Heart left ventricle (tissue), 16 donors: ENCODE data around the gene AGT. TPM values are rescaled to one million over a fixed set of nuclear protein-coding genes. Genes with fewer than 3 reads are reported as not detected.

Source experiments
- ATAC-seq, 4 donors: fragments of 200-7000 bp; cut with Tn5 transposase; one replicate each; pipeline ENCODE4 v1.9.1; 2020 to 2022; ENCODE audit warnings: moderate library complexity in 4 of 4, mild to moderate bottlenecking in 3 of 4, moderate number of reproducible peaks in 1 of 4
- DNase-seq, 5 donors: peaks; one replicate each; pipeline ENCODE4 v3.0.0-alpha.2; 2020
- H3K27ac ChIP-seq, 12 donors: fragments of 200-600 bp; sonication (generic) in 4 of 12; one replicate each; pipeline versions ENCODE4 v1.5.0 to v1.8.0; 2016 to 2022; ENCODE audit warnings: mild to moderate bottlenecking in 2 of 12
- H3K27me3 ChIP-seq, 9 donors: fragments of 200-600 bp; sonication (generic) in 2 of 9; one replicate each; pipeline versions ENCODE4 v1.5.1 to v1.8.0; 2016 to 2022; ENCODE audit warnings: mild to moderate bottlenecking in 3 of 9
- H3K36me3 ChIP-seq, 9 donors: fragments of 200-600 bp; sonication (generic) in 2 of 9; one replicate each; pipeline versions ENCODE4 v1.5.0 to v1.8.0; 2018 to 2022; ENCODE audit warnings: mild to moderate bottlenecking in 2 of 9
- H3K4me1 ChIP-seq, 12 donors: fragments of 200-600 bp; sonication (generic) in 4 of 12; one replicate each; pipeline versions ENCODE4 v1.5.0 to v1.8.0; 2016 to 2022; ENCODE audit warnings: mild to moderate bottlenecking in 3 of 12
- H3K4me3 ChIP-seq, 12 donors: fragments of 200-600 bp; sonication (generic) in 4 of 12; one replicate each; pipeline versions ENCODE4 v1.5.0 to v1.8.0; 2017 to 2022; ENCODE audit warnings: mild to moderate bottlenecking in 9 of 12, moderate library complexity in 4 of 12
- H3K9me3 ChIP-seq, 12 donors: fragments of 200-600 bp; sonication (generic) in 4 of 12; one replicate each; pipeline versions ENCODE4 v1.5.0 to v1.8.0; 2016 to 2022; ENCODE audit warnings: mild to moderate bottlenecking in 1 of 12
- CTCF ChIP-seq, 12 donors: fragments of 200-600 bp; sonication (generic) in 4 of 12; IDR thresholded peaks; one replicate each; pipeline versions ENCODE4 v1.5.0 to v1.8.0; 2018 to 2022; ENCODE audit warnings: antibody characterized with exemption in 12 of 12, mild to moderate bottlenecking in 5 of 12
- POLR2A ChIP-seq, 2 donors: fragments of 450-650 bp; IDR thresholded peaks; one replicate each; pipeline ENCODE4 v1.6.1; 2017; ENCODE audit warnings: antibody characterized with exemption in 2 of 2, mild to moderate bottlenecking in 2 of 2, moderate library complexity in 2 of 2
- WGBS, 4 donors: extraction: QIAGEN DNeasy Blood & Tissue Kit in 2 of 4; methylation state at CpG; one replicate each; pipeline versions ENCODE4 v1.1.5 to v1.1.7; 2013 to 2018; 5-methylcytosine and 5-hydroxymethylcytosine counted together
- intact Hi-C, 10 donors: fragments of 100-400 bp; cut with DNase I; formaldehyde crosslinking; loops; one replicate each; pipeline versions ENCODE4 v1.11.1 to v1.14.2; 2022
- polyA plus RNA-seq, 2 donors: library from polyadenylated mRNA; stranded (reverse); fragments of 200-250 nt; gene quantifications; one replicate each; pipeline ENCODE4 v1.2.3, GENCODE V29; 2013
- total RNA-seq, 9 donors: library from RNA; depleted of rRNA in 2 of 9; stranded (reverse); fragments of >200 nt in 2 of 9; fragmentation: NEBNext Ultra II Directional in 3 of 9; extraction: Animal tissue kit (Norgen Biotek cat#: 25700) in 3 of 9; gene quantifications; one replicate each; pipeline versions ENCODE4 v1.1.0 to v1.2.4, GENCODE V29; 2016 to 2023
- donor health status: ischemic (EF 13 %, LVEDD 7.1; RV severe dilation, severe dysfunction).
- donor health status: healthy with polysubstance abuse.
- donor health status: DM: no; HTN: yes; CAD: no.
- donor health status: DM: no; HTN: no; CAD: no.
- donor health status: ischemic (EF 25% LVEDD 6.9; RV normal size, moderate dysfunction).
- donor health status: ischemic (EF 25% LVEDD 5.7; RV mildly dilated, moderate dysfunction).
- donor health status: healthy.
- donor health status: DM: yes; HTN: yes; CAD: no.
- donor health status: ischemic (EF 35%, LVEDD 5.7; RV mildly dilated, moderate dysfunction).
- donor health status: nonischemic (EF 11% LVEDD 7.7; RV severe dilation, severe dysfunction).
- donor health status: DM: yes; HTN: yes; CAD: no.
- donor health status: PGD.
- donor health status: ischemic (EF 29% LVEDD 5.4; RV normal size, mild dysfunction).
- donor health status: nonischemic (EF 23%, LVEDD 6.1; RV moderate dilation, normal function).

The AGT gene
- total and polyA plus RNA-seq, 11 donors: 37.1 to 182 (median 69.8) TPM

GRCh38 chr1:230750986-230751625, 37.2 kb upstream of the AGT start:
- H3K27me3 ChIP-seq: no peaks in the 10 kb centered on the region
- WGBS, 4 donors: 80 to 87% (median 84%) methylated on average over 6 of the region's 6 CpGs
- DNase-seq (no peak), ATAC-seq (no peak)
- H3K4me1 ChIP-seq: peaks cover 0 to 32% (median 2%) of the 10 kb centered on the region in 12 donors
- no peak overlapping the region for H3K27ac ChIP-seq
- H3K36me3 ChIP-seq: no peaks in the 10 kb centered on the region
- H3K9me3 ChIP-seq: no peaks in the 10 kb centered on the region
- TF ChIP-seq CTCF (IDR thresholded peaks at IDR 0.05) (no peak), POLR2A (IDR thresholded peaks at IDR 0.05) (no peak)
- H3K4me3 ChIP-seq: no peak overlapping the region
- intact Hi-C loops: no loop called here

GRCh38 chr1:230750576-230750975, 36.7 kb upstream of the AGT start:
- TF ChIP-seq CTCF (IDR thresholded peaks at IDR 0.05): no peak
- TF ChIP-seq POLR2A (IDR thresholded peaks at IDR 0.05): no peak
- peaks cover 0 to 32% (median 2%) of the 10 kb centered on the region in 12 donors for H3K4me1 ChIP-seq
- 82 to 88% (median 82%) methylated on average over 5 of the region's 5 CpGs for WGBS, 4 donors
- DNase-seq: no peak
- intact Hi-C loops: no loop called here
- no peaks in the 10 kb centered on the region for H3K9me3 ChIP-seq
- no peaks in the 10 kb centered on the region for H3K36me3 ChIP-seq
- ATAC-seq: no peak
- no peak overlapping the region for H3K4me3 ChIP-seq
- no peak overlapping the region for H3K27ac ChIP-seq
- no peaks in the 10 kb centered on the region for H3K27me3 ChIP-seq

GRCh38 chr1:230749635-230750034, 35.7 kb upstream of the AGT start:
- H3K4me3 ChIP-seq: no peak overlapping the region
- TF ChIP-seq POLR2A (IDR thresholded peaks at IDR 0.05): no peak
- no peak for TF ChIP-seq CTCF (IDR thresholded peaks at IDR 0.05)
- H3K27me3 ChIP-seq: no peaks in the 10 kb centered on the region
- ATAC-seq (no peak), DNase-seq (no peak)
- no peaks in the 10 kb centered on the region for H3K36me3 ChIP-seq
- H3K27ac ChIP-seq: no peak overlapping the region
- intact Hi-C loops: no loop called here
- WGBS, 4 donors: 79 to 85% (median 81%) methylated on average over 3 of the region's 3 CpGs
- no peaks in the 10 kb centered on the region for H3K9me3 ChIP-seq
- H3K4me1 ChIP-seq: peaks cover 0 to 24% (median 2%) of the 10 kb centered on the region in 12 donors

GRCh38 chr1:230749150-230749549, 35.2 kb upstream of the AGT start:
- Histone ChIP-seq H3K36me3 (no peaks in the 10 kb centered on the region), H3K4me1 (peaks cover 0 to 20% (median 2%) of the 10 kb centered on the region in 12 donors), H3K27me3 (no peaks in the 10 kb centered on the region), H3K4me3 (no peak overlapping the region), H3K27ac (no peak overlapping the region), H3K9me3 (no peaks in the 10 kb centered on the region)
- DNase-seq (no peak), ATAC-seq (no peak)
- WGBS, 4 donors: 87 to 91% (median 88%) methylated on average over 12 of the region's 12 CpGs
- intact Hi-C loops: no loop called here
- TF ChIP-seq POLR2A (IDR thresholded peaks at IDR 0.05) (no peak), CTCF (IDR thresholded peaks at IDR 0.05) (no peak)
